Peyer's patch (tissue), 4 donors: ENCODE measurements around the gene CHD5.

Experiments
- CTCF ChIP-seq, 6 experiments: fragments of 450-650 bp in 4 of 6; fragments of 200-600 bp in 2 of 6; sonication (generic) in 1 of 6; IDR thresholded peaks; one replicate each; pipeline ENCODE4 v1.5.1; 2017 to 2019; ENCODE audit warnings: antibody characterized with exemption in 6 of 6, mild to moderate bottlenecking in 3 of 6, moderate library complexity in 1 of 6
- POLR2A ChIP-seq, 2 donors: fragments of 450-650 bp; IDR thresholded peaks; one replicate each; pipeline ENCODE4 v1.5.1; 2017; ENCODE audit warnings: antibody characterized with exemption in 2 of 2, mild to moderate bottlenecking in 2 of 2, moderate library complexity in 2 of 2

- TF ChIP-seq CTCF (IDR thresholded peaks at IDR 0.05): no peak
- no peak for TF ChIP-seq POLR2A (IDR thresholded peaks at IDR 0.05)
These were observed 61.7 kb downstream of the CHD5 start for GRCh38 chr1:6118415-6118814.
